ENCODE data around the gene KMT2E. TPM values are rescaled to one million over a fixed set of nuclear protein-coding genes. Genes with fewer than 3 reads are reported as not detected.

KMT2E gene
- total RNA-seq, 1 donor from 2014 or later: 62.5 TPM

- Mint-ChIP-seq H3K9me3 (ENCODE audit: unreplicated experiment) (no peaks in the 10 kb centered on the region), H3K27me3 (ENCODE audit: low read depth, unreplicated experiment) (no peaks in the 10 kb centered on the region), H3K4me1 (ENCODE audit: low read depth, unreplicated experiment) (peaks cover 14% of the 10 kb centered on the region), H3K36me3 (ENCODE audit: low read depth, unreplicated experiment) (peaks cover 4% of the 10 kb centered on the region), H3K27ac (ENCODE audit: unreplicated experiment) (no peak overlapping the region), H3K4me3 (ENCODE audit: unreplicated experiment) (no peak overlapping the region)
- DNase-seq (ENCODE audit: low read depth) (no peak), FAIRE-seq (peak; percentile 43)
- Histone ChIP-seq H3K36me3 (ENCODE audit: insufficient read depth, low read length) (no peaks in the 10 kb centered on the region), H3K4me2 (ENCODE audit: low read length) (no peak overlapping the region), H3K27me3 (ENCODE audit: insufficient read depth, low read length) (no peaks in the 10 kb centered on the region), H3K79me2 (ENCODE audit: insufficient read depth, low read length) (peaks cover 93% of the 10 kb centered on the region), H3K9me3 (ENCODE audit: insufficient read depth, low read depth, low read length) (no peaks in the 10 kb centered on the region), H3K9ac (ENCODE audit: low read length) (no peak overlapping the region), H2AFZ (ENCODE audit: low read depth, low read length) (no peak overlapping the region), H3K4me3 (ENCODE audit: insufficient read depth, low read depth, low read length) (no peak overlapping the region), H4K20me1 (ENCODE audit: insufficient read depth, low read length) (peaks cover 79% of the 10 kb centered on the region), H3K4me1 (ENCODE audit: insufficient read depth, low read length) (no peaks in the 10 kb centered on the region), H3K27ac (ENCODE audit: low read depth, low read length) (no peak overlapping the region)
- no peak for TF ChIP-seq CTCF (IDR thresholded peaks at IDR 0.05; ENCODE audit: insufficient read depth, low read depth, low read length)
- no peak for TF ChIP-seq EZH2 (IDR thresholded peaks at IDR 0.05; ENCODE audit: insufficient read depth, low read length)
These were observed 41.6 kb downstream of the KMT2E start for GRCh38 chr7:105055621-105056020.

- H3K27ac Mint-ChIP-seq (ENCODE audit: unreplicated experiment): no peak overlapping the region
- no peak for DNase-seq (ENCODE audit: low read depth)
- H3K9me3 ChIP-seq (ENCODE audit: insufficient read depth, low read depth, low read length): no peaks in the 10 kb centered on the region
- H3K4me2 ChIP-seq (ENCODE audit: low read length): no peak overlapping the region
- no peaks in the 10 kb centered on the region for H3K36me3 Mint-ChIP-seq (ENCODE audit: low read depth, unreplicated experiment)
- TF ChIP-seq CTCF (IDR thresholded peaks at IDR 0.05; ENCODE audit: insufficient read depth, low read depth, low read length) (no peak), EZH2 (IDR thresholded peaks at IDR 0.05; ENCODE audit: insufficient read depth, low read length) (no peak)
- H4K20me1 ChIP-seq (ENCODE audit: insufficient read depth, low read length): peaks cover 83% of the 10 kb centered on the region
- FAIRE-seq: no peak
- no peaks in the 10 kb centered on the region for H3K27me3 ChIP-seq (ENCODE audit: insufficient read depth, low read length)
- H3K4me3 Mint-ChIP-seq (ENCODE audit: unreplicated experiment): no peak overlapping the region
- no peaks in the 10 kb centered on the region for H3K27me3 Mint-ChIP-seq (ENCODE audit: low read depth, unreplicated experiment)
- H3K4me1 Mint-ChIP-seq (ENCODE audit: low read depth, unreplicated experiment): peaks cover 20% of the 10 kb centered on the region
- H3K27ac ChIP-seq (ENCODE audit: low read depth, low read length): no peak overlapping the region
- no peak overlapping the region for H3K9ac ChIP-seq (ENCODE audit: low read length)
- H3K4me1 ChIP-seq (ENCODE audit: insufficient read depth, low read length): no peaks in the 10 kb centered on the region
- H2AFZ ChIP-seq (ENCODE audit: low read depth, low read length): no peak overlapping the region
- peaks cover 95% of the 10 kb centered on the region for H3K79me2 ChIP-seq (ENCODE audit: insufficient read depth, low read length)
- no peaks in the 10 kb centered on the region for H3K9me3 Mint-ChIP-seq (ENCODE audit: unreplicated experiment)
- no peak overlapping the region for H3K4me3 ChIP-seq (ENCODE audit: insufficient read depth, low read depth, low read length)
- peaks cover 3% of the 10 kb centered on the region for H3K36me3 ChIP-seq (ENCODE audit: insufficient read depth, low read length)
These were observed 43.5 kb downstream of the KMT2E start for GRCh38 chr7:105057472-105057871.

GRCh38 chr7:105060437-105060836, 46.4 kb downstream of the KMT2E start:
- TF ChIP-seq EZH2 (IDR thresholded peaks at IDR 0.05; ENCODE audit: insufficient read depth, low read length) (no peak), CTCF (IDR thresholded peaks at IDR 0.05; ENCODE audit: insufficient read depth, low read depth, low read length) (no peak)
- Histone ChIP-seq H3K27ac (ENCODE audit: low read depth, low read length) (no peak overlapping the region), H4K20me1 (ENCODE audit: insufficient read depth, low read length) (peaks cover 79% of the 10 kb centered on the region), H3K79me2 (ENCODE audit: insufficient read depth, low read length) (peaks cover 97% of the 10 kb centered on the region), H2AFZ (ENCODE audit: low read depth, low read length) (no peak overlapping the region), H3K27me3 (ENCODE audit: insufficient read depth, low read length) (no peaks in the 10 kb centered on the region), H3K9ac (ENCODE audit: low read length) (no peak overlapping the region), H3K9me3 (ENCODE audit: insufficient read depth, low read depth, low read length) (no peaks in the 10 kb centered on the region), H3K4me3 (ENCODE audit: insufficient read depth, low read depth, low read length) (no peak overlapping the region), H3K4me1 (ENCODE audit: insufficient read depth, low read length) (no peaks in the 10 kb centered on the region), H3K4me2 (ENCODE audit: low read length) (no peak overlapping the region), H3K36me3 (ENCODE audit: insufficient read depth, low read length) (peaks cover 3% of the 10 kb centered on the region)
- no peak for DNase-seq (ENCODE audit: low read depth)
- Mint-ChIP-seq H3K4me1 (ENCODE audit: low read depth, unreplicated experiment) (peaks cover 22% of the 10 kb centered on the region), H3K27ac (ENCODE audit: unreplicated experiment) (no peak overlapping the region), H3K27me3 (ENCODE audit: low read depth, unreplicated experiment) (no peaks in the 10 kb centered on the region), H3K9me3 (ENCODE audit: unreplicated experiment) (no peaks in the 10 kb centered on the region), H3K4me3 (ENCODE audit: unreplicated experiment) (no peak overlapping the region), H3K36me3 (ENCODE audit: low read depth, unreplicated experiment) (no peaks in the 10 kb centered on the region)
- FAIRE-seq: no peak
